MM.1S (cell line): ENCODE measurements around the gene CXorf66.

ENCODE experiments used
- DNase-seq: peaks from one replicate; pipeline ENCODE4 v3.0.0-alpha.2; 2015
- H2AFZ ChIP-seq: fragments of 300-600 bp; sonication (generic); 2 replicates; pipeline ENCODE4 v1.6.0; 2016; ENCODE audit warnings: antibody characterized with exemption, low read length
- H3F3A ChIP-seq: fragments of 300-600 bp; sonication (generic); 2 replicates; pipeline ENCODE4 v1.6.1; 2016; ENCODE audit warnings: mild to moderate bottlenecking, antibody characterized with exemption, low read length, moderate library complexity, mixed read lengths; ENCODE audit not compliant: insufficient read depth
- H3K27ac ChIP-seq: fragments of 300-600 bp; sonication (generic); 2 replicates; pipeline ENCODE4 v1.5.1; 2016; ENCODE audit warnings: mild to moderate bottlenecking, low read length
- H3K27me3 ChIP-seq: fragments of 300-600 bp; sonication (generic); replicated peaks from 2 replicates; pipeline ENCODE4 v1.6.0; 2016; ENCODE audit warnings: low read length; ENCODE audit not compliant: insufficient read depth
- H3K36me3 ChIP-seq: fragments of 300-600 bp; sonication (generic); replicated peaks from 2 replicates; pipeline ENCODE4 v1.6.1; 2016; ENCODE audit warnings: mild to moderate bottlenecking, low read length, mixed read lengths; ENCODE audit not compliant: insufficient read depth
- H3K4me1 ChIP-seq: fragments of 300-600 bp; sonication (generic); 2 replicates; pipeline ENCODE4 v1.6.1; 2016; ENCODE audit warnings: low read length, mixed read lengths
- H3K4me2 ChIP-seq: fragments of 300-600 bp; sonication (generic); 2 replicates; pipeline ENCODE4 v1.6.0; 2016; ENCODE audit warnings: low read depth, low read length
- H3K4me3 ChIP-seq: fragments of 300-600 bp; sonication (generic); 2 replicates; pipeline ENCODE4 v1.5.1; 2016; ENCODE audit warnings: low read length, mixed read lengths
- H3K79me2 ChIP-seq: fragments of 300-600 bp; sonication (generic); 2 replicates; pipeline ENCODE4 v1.6.1; 2016; ENCODE audit warnings: mixed run types, low read length, mixed read lengths
- H3K9ac ChIP-seq: fragments of 300-600 bp; sonication (generic); 2 replicates; pipeline ENCODE4 v1.6.1; 2016; ENCODE audit warnings: low read length, mixed read lengths
- H3K9me2 ChIP-seq: fragments of 300-600 bp; sonication (generic); replicated peaks from 2 replicates; pipeline ENCODE4 v1.6.1; 2016; ENCODE audit warnings: mild to moderate bottlenecking, low read length, mixed read lengths; ENCODE audit not compliant: insufficient read depth
- H3K9me3 ChIP-seq: fragments of 300-600 bp; sonication (generic); replicated peaks from 2 replicates; pipeline ENCODE4 v1.6.1; 2016; ENCODE audit warnings: mild to moderate bottlenecking, low read length, mixed read lengths; ENCODE audit not compliant: insufficient read depth
- H4K20me1 ChIP-seq: fragments of 300-600 bp; sonication (generic); 2 replicates; pipeline ENCODE4 v1.6.1; 2016; ENCODE audit warnings: mild to moderate bottlenecking, low read length, moderate library complexity, mixed read lengths; ENCODE audit not compliant: insufficient read depth
- EZH2 ChIP-seq: fragments of 300-600 bp; sonication (generic); optimal IDR thresholded peaks from 2 replicates; pipeline ENCODE3; 2017; ENCODE audit warnings: low read depth, mild to moderate bottlenecking, antibody characterized with exemption, low read length, mixed read lengths
- EZH2phosphoT487 ChIP-seq: fragments of 300-600 bp; sonication (generic); IDR thresholded peaks from 2 replicates; pipeline ENCODE4 v1.6.1; 2018; ENCODE audit warnings: antibody characterized with exemption, low read length
- TF ChIP-seq, protein P1 (sequence below): fragments of 300-600 bp; sonication (generic); IDR thresholded peaks from 2 replicates; pipeline ENCODE4 v1.5.1; 2016; ENCODE audit warnings: antibody characterized with exemption, low read length, mixed read lengths

The CXorf66 gene

GRCh38 chrX:139972629-139973624 is 7.6 kb upstream of the CXorf66 start:
- no peaks in the 10 kb centered on the region for H4K20me1 ChIP-seq
- TF ChIP-seq, protein P1, sequence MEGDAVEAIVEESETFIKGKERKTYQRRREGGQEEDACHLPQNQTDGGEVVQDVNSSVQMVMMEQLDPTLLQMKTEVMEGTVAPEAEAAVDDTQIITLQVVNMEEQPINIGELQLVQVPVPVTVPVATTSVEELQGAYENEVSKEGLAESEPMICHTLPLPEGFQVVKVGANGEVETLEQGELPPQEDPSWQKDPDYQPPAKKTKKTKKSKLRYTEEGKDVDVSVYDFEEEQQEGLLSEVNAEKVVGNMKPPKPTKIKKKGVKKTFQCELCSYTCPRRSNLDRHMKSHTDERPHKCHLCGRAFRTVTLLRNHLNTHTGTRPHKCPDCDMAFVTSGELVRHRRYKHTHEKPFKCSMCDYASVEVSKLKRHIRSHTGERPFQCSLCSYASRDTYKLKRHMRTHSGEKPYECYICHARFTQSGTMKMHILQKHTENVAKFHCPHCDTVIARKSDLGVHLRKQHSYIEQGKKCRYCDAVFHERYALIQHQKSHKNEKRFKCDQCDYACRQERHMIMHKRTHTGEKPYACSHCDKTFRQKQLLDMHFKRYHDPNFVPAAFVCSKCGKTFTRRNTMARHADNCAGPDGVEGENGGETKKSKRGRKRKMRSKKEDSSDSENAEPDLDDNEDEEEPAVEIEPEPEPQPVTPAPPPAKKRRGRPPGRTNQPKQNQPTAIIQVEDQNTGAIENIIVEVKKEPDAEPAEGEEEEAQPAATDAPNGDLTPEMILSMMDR = no peak
- TF ChIP-seq EZH2 (no peak), EZH2phosphoT487 (no peak)
- no peak for DNase-seq
- H3K36me3 ChIP-seq = no peaks in the 10 kb centered on the region
- H3K9me2 ChIP-seq = no peaks in the 10 kb centered on the region
- no peak overlapping the region for H2AFZ ChIP-seq
- H3K4me3 ChIP-seq = no peak overlapping the region
- no peaks in the 10 kb centered on the region for H3K79me2 ChIP-seq
- no peaks in the 10 kb centered on the region for H3F3A ChIP-seq
- H3K4me2 ChIP-seq = no peak overlapping the region
- no peak overlapping the region for H3K9ac ChIP-seq
- no peak overlapping the region for H3K27ac ChIP-seq
- H3K27me3 ChIP-seq = no peaks in the 10 kb centered on the region
- H3K9me3 ChIP-seq = no peaks in the 10 kb centered on the region
- H3K4me1 ChIP-seq = no peaks in the 10 kb centered on the region

- Histone ChIP-seq H3K79me2 (no peaks in the 10 kb centered on the region), H3K9me2 (no peaks in the 10 kb centered on the region), H2AFZ (no peak overlapping the region), H3K36me3 (no peaks in the 10 kb centered on the region), H3K27ac (no peak overlapping the region), H4K20me1 (no peaks in the 10 kb centered on the region), H3K27me3 (no peaks in the 10 kb centered on the region), H3K4me2 (no peak overlapping the region), H3F3A (no peaks in the 10 kb centered on the region), H3K4me1 (no peaks in the 10 kb centered on the region), H3K4me3 (no peak overlapping the region), H3K9me3 (no peaks in the 10 kb centered on the region), H3K9ac (no peak overlapping the region)
- TF ChIP-seq EZH2 (no peak), EZH2phosphoT487 (no peak)
- TF ChIP-seq, protein P1 = no peak
- DNase-seq = no peak
These were observed 6.8 kb upstream of the CXorf66 start for GRCh38 chrX:139972113-139972512.

DNA sequence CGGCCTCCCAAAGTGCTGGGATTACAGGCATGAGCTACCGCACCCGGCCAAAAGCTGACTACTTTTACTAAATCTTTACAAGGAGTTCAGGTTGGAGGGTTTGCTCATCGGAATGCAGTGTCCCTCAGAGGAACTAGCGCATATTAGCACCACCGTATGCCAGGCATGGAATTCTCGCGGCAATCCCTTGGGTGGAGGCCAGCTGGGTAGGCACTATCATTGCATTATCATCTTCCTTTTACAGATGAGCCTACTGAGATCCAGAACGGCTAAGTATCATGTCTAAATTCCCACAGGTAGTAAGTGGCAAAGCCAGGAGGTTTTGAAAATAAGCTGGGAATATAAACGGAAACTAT is 6.1 kb upstream of the CXorf66 start:
- no peaks in the 10 kb centered on the region for H3K4me1 ChIP-seq
- H4K20me1 ChIP-seq = no peaks in the 10 kb centered on the region
- H2AFZ ChIP-seq = no peak overlapping the region
- H3K4me2 ChIP-seq = no peak overlapping the region
- no peak for TF ChIP-seq EZH2phosphoT487
- TF ChIP-seq, protein P1 = no peak
- no peak for TF ChIP-seq EZH2
- H3K27ac ChIP-seq = no peak overlapping the region
- no peaks in the 10 kb centered on the region for H3K79me2 ChIP-seq
- H3K9me2 ChIP-seq = no peaks in the 10 kb centered on the region
- no peak for DNase-seq
- no peaks in the 10 kb centered on the region for H3K27me3 ChIP-seq
- H3K9me3 ChIP-seq = no peaks in the 10 kb centered on the region
- H3K36me3 ChIP-seq = no peaks in the 10 kb centered on the region
- H3K9ac ChIP-seq = no peak overlapping the region
- H3K4me3 ChIP-seq = no peak overlapping the region
- no peaks in the 10 kb centered on the region for H3F3A ChIP-seq
